Activated CD8-positive, alpha-beta memory T cell treated with anti-CD3 and anti-CD28 coated beads, Interleukin-2, amount 50 U/mL, for 24 hours (primary cell): ENCODE results near the gene COL11A2.

Experiments used
- DNase-seq: peaks from one replicate; pipeline ENCODE4 v3.0.0-alpha.2; 2020; ENCODE audit errors: extremely low read depth

The COL11A2 gene

GRCh38 chr6:33192671-33193602 is 670 bp upstream of the COL11A2 start:
- DNase-seq: no peak

- DNase-seq: no peak
Measured at GRCh38 chr6:33191383-33192104, 723 bp downstream of the COL11A2 start.

- no peak for DNase-seq
Measured at GRCh38 chr6:33190504-33191107, 1.7 kb downstream of the COL11A2 start.

- no peak for DNase-seq
Measured at GRCh38 chr6:33189625-33190448, 2.4 kb downstream of the COL11A2 start.

- no peak for DNase-seq
Measured at GRCh38 chr6:33189164-33189563, 3.1 kb downstream of the COL11A2 start.

- no peak for DNase-seq
Measured at GRCh38 chr6:33187809-33188208, 4.5 kb downstream of the COL11A2 start.

- DNase-seq: no peak
Measured at GRCh38 chr6:33185654-33186187, 6.5 kb downstream of the COL11A2 start.

GRCh38 chr6:33185190-33185589 is 7.1 kb downstream of the COL11A2 start:
- DNase-seq: no peak

GRCh38 chr6:33183071-33183683 is 9.1 kb downstream of the COL11A2 start:
- DNase-seq: no peak

- DNase-seq: no peak
Measured at GRCh38 chr6:33181141-33181540, 11.1 kb downstream of the COL11A2 start.

- no peak for DNase-seq
Measured at GRCh38 chr6:33178755-33179475, 13.4 kb downstream of the COL11A2 start.

- DNase-seq: no peak
Measured at GRCh38 chr6:33177552-33178446, 14.5 kb downstream of the COL11A2 start.

- no peak for DNase-seq
Measured at GRCh38 chr6:33176906-33177305, 15.4 kb downstream of the COL11A2 start.

- no peak for DNase-seq
Measured at GRCh38 chr6:33175436-33176069, 16.7 kb downstream of the COL11A2 start.

- DNase-seq: no peak
Measured at GRCh38 chr6:33174784-33175183, 17.5 kb downstream of the COL11A2 start.

GRCh38 chr6:33173535-33174180 is 18.6 kb downstream of the COL11A2 start:
- no peak for DNase-seq

GRCh38 chr6:33172688-33173534 is 19.4 kb downstream of the COL11A2 start:
- no peak for DNase-seq
